Stimulated activated CD8-positive, alpha-beta memory T cell treated with anti-CD3 and anti-CD28 coated beads, Interleukin-15, amount 100 ng/mL, for 24 hours (primary cell): Measurements from ENCODE around the gene HOOK1.
"Not testable (repeated sequence)": the region's sequence is repeated elsewhere in the genome, so short reads cannot be mapped to it uniquely, and the experiment has no call there.

ENCODE experiments used
- DNase-seq: peaks from one replicate; pipeline ENCODE4 v3.0.0-alpha.2; 2020; ENCODE audit warnings: low read depth

The HOOK1 gene

DNA sequence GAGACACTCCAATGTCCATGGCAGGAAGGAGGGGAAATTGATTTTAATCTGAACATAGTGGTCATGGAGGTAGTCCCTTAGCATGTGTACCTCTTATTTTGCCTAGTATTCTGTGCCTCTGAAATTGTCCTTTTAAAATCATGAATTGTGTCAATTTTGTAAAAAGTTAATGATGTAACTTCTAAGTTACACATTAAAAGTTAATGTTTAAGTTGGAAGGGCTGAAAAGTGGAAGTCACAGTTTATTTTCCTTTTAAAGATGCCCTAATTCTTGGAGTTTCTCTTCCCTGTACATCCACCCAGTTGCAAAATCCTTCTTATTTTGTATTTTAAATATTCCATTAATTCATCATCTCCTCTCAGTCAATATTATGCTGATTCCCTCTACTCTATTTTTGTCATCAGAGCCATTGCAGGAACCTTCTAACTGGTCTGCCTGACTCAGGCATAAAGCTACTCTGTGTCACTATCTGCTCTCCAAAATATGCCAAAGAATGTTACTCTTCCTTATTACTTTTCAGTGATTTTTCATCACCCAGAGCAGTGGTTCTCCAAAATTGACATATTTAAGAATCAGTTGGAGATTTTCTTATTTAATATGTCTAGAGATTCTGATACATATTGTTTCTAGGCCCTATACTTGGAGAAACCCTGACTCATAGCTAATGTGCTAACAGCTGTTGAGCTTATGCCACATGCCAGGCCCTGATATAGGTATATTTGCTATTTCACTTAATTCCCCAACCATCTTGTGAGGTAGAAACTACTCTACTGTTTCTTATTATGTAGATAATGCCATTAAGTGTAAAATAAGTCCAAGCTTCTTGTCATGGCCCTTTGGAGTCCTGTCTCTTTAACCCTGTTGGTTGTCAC lies 5.1 kb downstream of the HOOK1 start:
- DNase-seq = no peak

DNA sequence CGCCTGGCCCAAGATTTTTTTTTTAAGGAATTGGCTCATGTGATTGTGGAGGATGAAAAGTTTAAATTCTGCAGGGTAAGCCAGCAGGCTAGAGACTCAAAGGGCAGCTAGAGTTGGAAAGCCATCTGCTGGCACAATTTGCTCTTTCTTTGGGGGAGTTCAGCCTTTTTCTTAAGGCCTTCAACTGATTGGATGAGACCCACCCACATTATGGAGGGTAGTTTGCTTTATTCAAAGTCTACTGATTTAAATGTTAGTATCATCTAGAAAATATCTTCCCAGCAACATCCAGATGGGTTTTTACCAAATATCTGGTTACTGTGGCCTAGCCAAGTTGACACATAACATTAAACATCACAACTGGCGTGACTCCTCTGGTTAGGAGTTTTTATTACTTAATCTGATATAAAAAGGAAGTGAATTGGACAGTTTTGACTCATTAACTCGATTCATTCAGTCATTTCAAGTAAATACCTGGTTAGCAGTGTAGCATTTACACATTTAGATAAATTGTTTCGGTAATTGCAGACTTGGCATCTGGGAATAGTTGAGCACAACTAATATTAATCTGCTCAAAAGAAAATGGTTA lies 12.4 kb downstream of the HOOK1 start:
- DNase-seq = no peak

DNA sequence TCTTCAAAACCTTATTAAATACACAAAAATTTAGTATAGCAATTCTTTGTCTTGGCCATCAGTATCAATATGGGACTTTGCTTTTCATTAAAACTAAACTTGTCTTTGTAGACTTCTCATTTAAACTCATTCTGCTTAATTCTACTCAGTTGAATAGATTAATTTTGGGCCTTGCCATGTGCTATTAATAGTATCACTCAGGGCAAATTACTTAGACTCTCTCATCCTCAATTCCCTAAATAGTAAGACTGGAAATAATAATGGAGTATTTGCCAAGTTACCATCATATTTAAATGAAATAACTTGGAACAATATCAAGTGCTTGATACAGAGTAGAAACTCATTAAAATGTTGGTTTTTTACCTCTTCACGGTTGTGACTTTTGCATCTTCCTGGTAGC lies 13.4 kb downstream of the HOOK1 start:
- DNase-seq = no peak

DNA sequence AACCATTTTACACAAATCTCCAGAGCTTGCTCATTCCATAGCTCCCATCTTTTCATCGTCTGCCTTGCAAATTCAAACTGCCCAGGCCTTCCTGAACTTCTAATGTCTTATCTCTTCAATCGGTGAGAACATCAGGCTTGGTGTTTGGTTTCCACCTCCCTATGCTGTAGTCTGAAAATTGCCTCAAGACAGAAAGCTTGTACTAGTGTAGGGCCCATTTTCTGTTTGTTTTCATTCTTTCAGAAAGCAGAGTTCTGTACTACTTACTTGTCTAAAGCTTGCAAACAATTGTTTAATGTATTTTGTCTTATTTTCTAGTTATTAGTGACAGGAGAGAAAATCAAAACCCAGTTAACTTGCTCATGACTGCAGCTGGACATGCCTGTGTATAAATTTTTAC lies 16.8 kb downstream of the HOOK1 start:
- DNase-seq = no peak

DNA sequence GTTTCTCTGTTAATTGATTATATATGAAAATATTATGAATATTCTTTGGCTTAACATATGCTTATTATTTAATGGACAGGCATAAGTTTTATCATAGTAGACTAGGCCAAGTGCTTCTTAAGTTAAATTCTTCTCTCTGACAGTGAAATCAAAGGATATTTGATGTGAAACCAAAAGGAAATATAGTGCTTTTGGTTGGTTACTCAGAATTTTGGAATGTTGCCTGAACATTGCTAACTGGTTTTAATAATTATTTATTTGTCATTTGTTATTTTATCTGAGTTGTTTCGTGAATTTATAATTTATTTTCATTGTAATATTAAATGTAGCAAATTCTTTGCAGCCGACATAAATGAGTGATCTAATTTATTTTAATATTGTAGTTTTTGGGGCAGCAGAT lies 18.3 kb downstream of the HOOK1 start:
- DNase-seq = no peak

DNA sequence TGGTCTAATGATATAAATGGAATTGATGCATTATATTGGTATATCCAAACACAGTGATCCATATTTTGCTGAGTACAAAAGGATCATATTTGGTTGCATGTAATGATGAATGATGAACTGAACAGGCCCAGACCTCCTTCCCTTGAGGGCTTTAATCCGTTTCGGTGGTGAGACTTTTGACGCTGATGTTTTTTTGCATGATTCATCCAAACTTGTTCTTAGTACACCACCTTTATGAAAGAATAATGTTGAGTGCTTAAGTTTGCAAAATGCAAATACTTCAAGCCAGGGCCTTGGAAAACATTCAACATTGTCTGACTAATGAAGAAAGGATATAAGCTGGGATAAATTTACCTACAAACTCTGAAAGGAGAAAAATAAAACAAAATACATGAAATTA lies 19.2 kb downstream of the HOOK1 start:
- no peak for DNase-seq

DNA sequence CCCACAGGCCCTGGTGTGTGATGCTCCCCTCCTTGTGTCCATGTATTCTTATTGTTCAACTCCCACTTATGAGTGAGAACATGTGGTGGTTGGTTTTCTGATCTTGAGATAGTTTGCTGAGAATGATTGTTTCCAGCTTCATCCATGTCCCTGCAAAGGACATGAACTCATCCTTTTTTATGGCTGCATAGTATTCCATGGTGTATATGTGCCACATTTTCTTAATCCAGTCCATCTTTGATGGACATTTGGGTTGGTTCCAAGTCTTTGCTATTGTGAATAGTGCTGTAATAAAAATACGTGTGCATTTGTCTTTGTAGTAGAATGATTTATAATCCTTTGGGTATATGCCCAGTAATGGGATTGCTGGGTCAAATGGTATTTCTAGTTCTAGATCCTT lies 23.1 kb downstream of the HOOK1 start:
- not testable (repeated sequence) for DNase-seq

DNA sequence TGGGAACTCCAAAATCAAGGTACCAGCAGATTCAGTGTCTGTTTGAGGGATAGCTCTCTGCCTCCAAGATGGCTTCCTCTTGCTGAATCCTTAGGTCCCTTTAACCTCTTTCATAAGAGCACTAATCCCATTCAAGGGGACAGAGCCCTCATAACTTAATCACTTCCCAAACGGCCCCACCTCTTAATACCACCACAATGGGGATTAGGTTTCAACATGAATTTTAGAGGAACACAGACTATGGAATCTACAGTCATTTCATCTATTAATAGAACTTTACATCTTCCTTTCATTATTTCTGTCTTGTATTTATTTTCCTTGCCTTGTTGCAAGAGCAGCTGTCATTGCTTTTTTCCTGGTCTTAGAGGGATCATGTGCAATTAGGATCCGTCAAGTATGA lies 30.3 kb downstream of the HOOK1 start:
- no peak for DNase-seq

DNA sequence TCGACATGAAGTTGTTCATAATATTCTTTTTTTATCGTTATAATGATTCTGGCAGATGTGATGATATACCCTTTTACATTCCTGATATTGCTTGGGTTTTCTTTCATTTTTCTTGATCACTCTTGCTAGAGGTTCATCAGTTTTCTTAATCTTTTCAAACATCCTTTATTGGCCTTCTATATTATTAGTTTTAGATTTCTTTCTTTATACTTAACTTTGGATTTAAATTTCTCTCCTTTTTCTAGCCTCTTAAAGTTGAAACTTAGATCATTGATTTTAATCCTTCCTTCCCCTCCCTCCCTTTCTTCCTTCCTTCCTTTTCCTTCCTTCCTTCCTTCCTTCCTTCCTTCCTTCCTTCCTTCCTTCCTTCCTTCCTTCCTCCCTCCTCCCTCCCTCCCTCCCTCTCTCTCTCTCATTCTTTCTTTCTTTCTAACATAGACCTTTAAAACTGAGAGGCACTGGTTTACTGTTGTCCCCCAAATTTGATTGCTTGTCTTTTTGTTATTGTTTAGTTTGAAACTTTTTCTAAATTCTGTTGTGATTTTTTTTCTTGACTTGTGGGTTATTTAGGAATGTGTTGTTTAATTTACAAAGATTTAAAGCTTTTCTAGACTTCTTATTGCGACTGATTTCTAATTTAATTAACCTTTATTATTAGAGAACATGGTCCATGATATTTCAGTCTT lies 31.6 kb downstream of the HOOK1 start:
- DNase-seq = no peak

DNA sequence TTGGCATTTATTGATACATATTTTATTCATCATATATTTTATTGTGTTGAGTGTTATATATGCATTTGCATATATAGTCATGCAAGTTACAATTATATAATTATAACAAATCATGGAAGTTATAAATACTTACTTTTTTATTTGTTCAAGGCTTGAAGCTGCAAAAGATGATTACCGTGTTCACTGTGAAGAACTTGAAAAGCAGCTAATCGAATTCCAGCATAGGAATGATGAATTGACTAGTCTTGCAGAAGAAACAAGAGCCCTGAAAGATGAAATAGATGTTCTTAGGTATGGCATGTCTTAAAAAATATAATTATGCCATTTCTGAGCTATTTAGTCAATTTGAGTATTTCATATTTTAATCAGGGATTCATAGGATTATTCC lies 32.1 kb downstream of the HOOK1 start:
- no peak for DNase-seq

DNA sequence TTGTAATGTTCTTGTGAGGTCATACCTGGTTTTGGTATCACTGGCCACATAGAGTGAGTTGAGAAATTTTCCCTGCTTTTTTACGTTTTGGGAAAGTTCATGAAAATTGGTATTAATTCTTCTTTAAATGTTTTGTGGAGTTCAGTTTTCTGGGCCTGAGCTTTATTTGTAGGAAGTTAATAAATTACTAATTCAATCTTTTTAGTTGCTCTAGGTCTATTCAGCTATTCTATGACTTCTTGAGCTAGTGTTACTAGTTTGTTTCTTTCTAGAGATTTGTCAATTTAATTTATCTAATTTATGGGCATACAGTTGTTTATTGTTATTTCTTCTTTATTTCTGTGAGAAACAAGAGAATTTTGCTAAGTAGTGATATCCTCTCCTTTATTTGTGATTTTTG lies 37.4 kb downstream of the HOOK1 start:
- no peak for DNase-seq

DNA sequence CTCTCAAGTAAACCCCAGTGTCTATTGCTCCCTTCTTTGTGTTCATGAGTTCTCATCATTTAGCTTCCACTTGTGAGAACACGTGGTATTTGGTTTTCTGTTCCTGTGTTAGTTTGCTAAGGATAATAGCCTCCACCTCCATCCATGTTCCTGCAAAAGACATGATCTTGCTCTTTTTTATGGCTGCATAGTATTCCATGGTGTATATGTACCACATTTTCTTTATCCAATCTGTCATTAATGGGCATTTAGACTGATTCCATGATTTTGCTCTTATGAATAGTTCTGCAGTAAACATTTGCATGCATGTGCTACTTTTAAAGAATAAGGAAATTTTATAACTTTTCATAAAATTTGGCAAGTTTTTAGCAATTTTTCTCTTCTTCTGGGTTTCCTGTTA lies 40.5 kb downstream of the HOOK1 start:
- not testable (repeated sequence) for DNase-seq

DNA sequence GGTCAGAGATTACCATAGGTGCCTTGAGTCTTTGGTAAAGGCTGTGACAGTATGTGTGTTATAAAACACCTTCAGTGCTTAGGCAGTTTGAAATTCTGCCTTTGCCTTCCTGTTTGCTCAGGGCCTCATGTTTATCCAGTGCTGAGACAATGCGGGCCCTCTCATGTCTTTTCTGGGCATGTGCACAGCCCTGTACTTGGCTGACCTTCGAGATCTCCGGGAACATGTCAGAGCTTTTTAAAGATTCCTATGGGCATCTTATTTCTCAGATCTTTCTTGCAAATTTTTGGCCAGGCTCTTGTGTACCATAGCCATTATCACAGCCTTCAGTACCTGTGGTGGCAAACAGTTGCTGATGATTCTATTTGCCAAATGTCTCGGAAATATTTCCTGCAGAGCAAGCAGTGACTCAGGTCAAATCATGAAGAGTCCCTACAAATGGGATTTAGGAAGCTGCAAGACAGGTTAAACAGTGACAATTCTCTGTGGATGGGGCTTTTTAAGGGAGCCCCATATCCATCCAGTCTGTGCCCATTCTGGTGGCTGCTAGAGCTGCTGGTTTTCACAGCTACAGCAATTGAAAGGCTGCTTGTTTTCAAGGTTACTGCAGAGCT lies 42.1 kb downstream of the HOOK1 start:
- DNase-seq = no peak

DNA sequence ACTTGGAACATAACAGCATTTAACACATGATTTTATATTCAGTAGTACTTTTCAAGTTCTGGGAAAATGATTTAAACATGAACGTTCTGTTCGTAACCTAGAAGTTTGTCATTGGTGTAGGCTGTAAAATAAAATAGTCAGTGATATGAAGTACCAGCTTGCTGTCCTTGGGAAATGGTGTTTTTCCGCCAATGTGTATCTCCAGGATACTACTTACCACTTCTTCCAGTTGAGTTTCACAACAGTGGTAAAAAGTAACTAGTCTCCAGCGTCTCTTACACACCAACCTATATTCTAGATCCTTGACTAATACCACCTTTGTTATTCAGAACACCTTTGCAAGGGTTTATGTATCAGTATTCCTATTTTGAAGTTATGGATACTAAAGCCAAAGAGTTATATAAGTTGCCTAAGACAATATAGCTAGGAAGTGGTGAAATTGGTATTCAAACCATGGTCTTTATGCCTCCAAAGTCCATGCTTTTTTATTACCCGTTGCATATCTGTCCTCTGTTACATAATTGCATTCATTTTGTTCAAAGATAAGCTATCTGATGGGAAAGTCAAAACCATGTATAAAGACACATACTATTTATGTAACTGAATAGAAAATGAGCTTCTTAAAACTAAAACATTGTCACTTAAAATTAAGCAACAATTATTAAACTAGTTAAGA lies 43.1 kb downstream of the HOOK1 start:
- no peak for DNase-seq

DNA sequence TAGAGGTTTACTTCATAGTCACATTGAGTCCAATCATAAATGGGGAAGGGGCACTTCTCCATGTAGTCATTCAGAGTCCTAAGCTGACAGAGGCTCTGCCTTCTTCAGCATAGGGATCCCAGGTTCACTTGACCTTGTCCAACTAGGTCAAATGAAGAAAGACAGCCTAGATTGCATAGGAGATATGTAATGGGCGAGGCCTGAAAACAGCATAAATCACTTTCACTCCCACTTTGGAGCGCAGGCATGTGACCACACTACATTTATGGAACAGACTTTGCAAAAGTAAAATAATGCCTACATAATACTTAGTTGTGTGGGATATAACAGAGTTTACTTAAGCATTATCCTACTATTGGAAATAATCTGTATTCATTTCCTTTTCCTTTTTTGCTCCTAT lies 51.7 kb downstream of the HOOK1 start:
- no peak for DNase-seq

DNA sequence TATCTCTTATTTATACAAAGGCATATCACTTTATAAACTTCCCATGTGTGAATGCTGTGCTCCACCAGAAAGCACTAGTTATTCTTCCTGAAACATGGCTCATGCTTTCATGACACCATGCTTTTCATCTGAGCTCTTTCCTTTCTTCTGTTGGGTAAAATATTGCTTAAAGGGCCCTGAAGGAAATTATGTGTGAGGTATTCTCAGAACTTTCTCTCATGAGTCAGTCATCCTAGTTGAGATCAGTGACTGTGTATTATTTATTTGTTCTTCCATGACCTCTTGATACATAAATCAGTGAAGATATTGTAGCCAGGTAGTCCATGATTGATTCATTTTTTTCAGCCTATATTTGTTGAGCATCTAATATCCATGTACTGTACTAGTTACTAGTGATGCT lies 57.0 kb downstream of the HOOK1 start:
- DNase-seq = no peak

DNA sequence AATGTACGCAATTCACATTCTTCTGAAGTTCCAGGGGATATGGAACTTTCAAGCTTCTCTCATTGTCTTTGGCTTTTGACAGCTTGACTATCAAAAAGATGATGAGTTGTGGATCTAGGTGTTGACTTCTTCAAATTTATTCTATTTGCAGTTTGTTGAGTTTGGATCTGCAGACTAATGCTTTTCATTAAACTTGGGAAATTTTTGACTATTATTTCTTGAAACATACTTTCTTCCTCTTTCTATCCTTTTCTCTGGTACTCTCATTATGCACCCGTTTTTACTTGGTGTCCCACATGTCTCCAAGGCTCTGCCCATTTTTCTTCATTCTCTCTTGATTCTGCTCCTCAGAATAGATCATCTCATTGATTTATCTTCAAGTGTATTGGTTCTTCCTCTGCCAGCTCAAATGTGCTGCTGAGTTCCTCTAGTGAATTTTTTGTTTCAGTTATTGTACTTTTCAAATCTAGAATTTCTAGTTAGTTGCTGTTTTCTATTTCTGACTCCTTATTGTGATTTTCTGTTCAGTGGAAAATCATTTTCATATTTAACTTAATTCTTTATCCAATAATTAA lies 62.4 kb downstream of the HOOK1 start:
- DNase-seq = no peak

DNA sequence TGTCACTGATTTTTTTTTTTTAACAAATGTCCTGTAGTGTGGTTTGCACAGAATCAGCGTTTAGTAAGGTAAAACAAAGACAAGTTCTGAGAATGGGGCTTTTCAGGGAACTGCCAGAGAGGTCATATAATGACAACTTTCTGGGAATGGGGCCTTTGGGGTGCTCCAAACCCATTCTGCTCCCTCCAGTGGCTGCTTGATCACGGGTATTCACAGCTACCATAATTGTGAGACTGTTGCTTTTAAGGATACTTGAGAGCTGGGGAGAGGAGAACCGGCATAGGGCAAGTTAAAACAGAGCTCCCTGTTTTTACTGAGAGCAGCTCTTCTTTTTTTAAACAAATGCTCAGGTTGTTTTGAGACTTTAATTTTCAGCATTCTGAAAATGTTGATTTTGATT lies 63.6 kb downstream of the HOOK1 start:
- no peak for DNase-seq

DNA sequence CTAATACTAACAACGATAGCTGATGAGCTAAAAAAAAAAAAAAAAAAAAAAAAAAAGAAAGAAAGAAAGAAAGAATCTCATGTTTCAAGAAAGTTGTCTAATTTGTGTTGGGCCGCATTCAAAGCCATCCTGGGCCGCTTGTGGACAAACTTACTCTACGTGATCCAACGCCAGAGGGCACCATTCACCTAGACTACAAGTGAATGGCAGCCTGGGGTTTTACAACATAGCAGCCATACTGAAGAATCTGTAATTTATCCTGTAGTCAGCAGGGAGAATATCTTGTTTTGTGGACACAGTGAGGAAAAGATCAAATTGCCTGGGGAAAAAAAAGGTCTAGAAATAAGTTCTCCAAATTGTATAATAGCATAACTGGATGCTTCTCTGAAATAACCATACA lies 64.8 kb downstream of the HOOK1 start:
- DNase-seq = no peak

DNA sequence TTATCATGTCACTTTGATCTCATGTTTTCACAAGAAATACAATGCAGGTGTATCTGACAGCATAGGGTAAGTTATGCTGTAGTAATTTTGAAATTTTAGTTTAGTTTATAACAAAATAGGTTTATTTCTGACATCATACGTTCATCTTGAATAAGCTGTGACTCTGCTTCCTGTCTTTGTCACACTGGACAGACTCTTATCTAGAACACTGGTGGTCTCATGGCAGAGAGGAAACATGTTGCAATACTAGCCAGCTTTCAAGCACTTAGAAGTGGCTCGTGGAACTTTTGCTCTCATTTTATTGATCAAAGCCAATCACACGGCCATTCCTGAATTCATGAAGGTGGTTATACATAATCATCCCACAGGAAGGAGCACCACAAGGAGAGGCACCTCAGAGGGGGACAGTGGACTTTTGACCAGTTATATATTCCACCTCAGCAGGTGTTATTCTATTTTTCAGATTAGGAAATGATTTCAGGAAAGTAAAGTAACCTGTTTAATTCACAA lies 65.3 kb downstream of the HOOK1 start:
- DNase-seq = no peak

DNA sequence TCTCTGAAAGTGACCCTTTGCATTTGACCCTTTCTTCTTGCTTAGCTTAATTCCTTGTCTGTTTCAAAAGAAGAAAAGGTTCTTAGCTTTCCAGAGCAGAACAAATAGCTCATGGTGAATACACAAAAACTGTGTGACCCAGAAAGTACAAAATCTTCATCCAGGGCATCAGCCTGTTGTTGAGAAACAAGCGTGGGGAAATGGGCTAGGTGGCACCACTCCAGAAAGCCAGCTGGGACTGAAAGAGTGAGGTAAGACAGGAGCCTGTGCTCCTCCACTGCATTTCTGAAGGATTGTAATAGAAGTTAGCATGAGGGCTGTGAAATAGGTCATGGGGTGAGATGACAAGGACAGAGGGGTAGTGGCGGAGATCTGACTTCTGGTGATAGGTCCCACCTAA lies 66.0 kb downstream of the HOOK1 start:
- DNase-seq = no peak
